Progenitor cell of endocrine pancreas (in vitro differentiated cells): ENCODE data around the gene COL6A3. TPM values are rescaled to one million over a fixed set of nuclear protein-coding genes. Genes with fewer than 3 reads are reported as not detected.

Experiments used
- DNase-seq: peaks from one replicate; pipeline ENCODE4 v3.0.0; 2021; ENCODE audit warnings: low spot score; ENCODE audit not compliant: unreplicated experiment
- H3K27ac Mint-ChIP-seq: 2 replicates; pipeline ENCODE4 v1.8.0; 2021; ENCODE audit warnings: mild to moderate bottlenecking, moderate library complexity, mixed read lengths
- H3K27me3 Mint-ChIP-seq: 2 replicates; pipeline ENCODE4 v1.8.0; 2021; ENCODE audit warnings: mixed read lengths
- H3K36me3 Mint-ChIP-seq: 2 replicates; pipeline ENCODE4 v1.8.0; 2022; ENCODE audit warnings: mixed read lengths; ENCODE audit not compliant: insufficient read depth
- H3K4me1 Mint-ChIP-seq: 2 replicates; pipeline ENCODE4 v1.8.0; 2021; ENCODE audit warnings: low read depth, mixed read lengths
- H3K4me3 Mint-ChIP-seq: 2 replicates; pipeline ENCODE4 v1.8.0; 2021; ENCODE audit warnings: low read depth, mild to moderate bottlenecking, moderate library complexity, mixed read lengths
- H3K9me3 Mint-ChIP-seq: 2 replicates; pipeline ENCODE4 v1.8.0; 2021; ENCODE audit warnings: low read depth, mixed read lengths
- CTCF ChIP-seq: fragments of 200-600 bp; sonication (generic); IDR thresholded peaks from one replicate; pipeline ENCODE4 v1.5.0; 2021; ENCODE audit warnings: antibody characterized with exemption, mild to moderate bottlenecking; ENCODE audit not compliant: unreplicated experiment
- total RNA-seq: library from RNA; stranded (reverse); gene quantifications from 2 replicates; pipeline ENCODE4 v1.2.1, GENCODE V29; 2021

COL6A3 gene
- total RNA-seq, 1 donor from 2014 or later, result 1.0 TPM

GRCh38 chr2:237341872-237342271, 72.1 kb downstream of the COL6A3 start:
- H3K4me1 Mint-ChIP-seq, result no peaks in the 10 kb centered on the region
- no peak overlapping the region for H3K27ac Mint-ChIP-seq
- TF ChIP-seq CTCF, result no peak
- no peak overlapping the region for H3K4me3 Mint-ChIP-seq
- H3K9me3 Mint-ChIP-seq, result no peaks in the 10 kb centered on the region
- peaks cover 18% of the 10 kb centered on the region for H3K27me3 Mint-ChIP-seq
- H3K36me3 Mint-ChIP-seq, result no peaks in the 10 kb centered on the region
- DNase-seq, result no peak

GRCh38 chr2:237337586-237337985, 76.4 kb downstream of the COL6A3 start:
- no peak overlapping the region for H3K27ac Mint-ChIP-seq
- H3K4me1 Mint-ChIP-seq, result no peaks in the 10 kb centered on the region
- peaks cover 5% of the 10 kb centered on the region for H3K27me3 Mint-ChIP-seq
- no peak overlapping the region for H3K4me3 Mint-ChIP-seq
- H3K36me3 Mint-ChIP-seq, result no peaks in the 10 kb centered on the region
- no peaks in the 10 kb centered on the region for H3K9me3 Mint-ChIP-seq
- TF ChIP-seq CTCF, result no peak
- DNase-seq, result no peak

GRCh38 chr2:237336131-237336530, 77.8 kb downstream of the COL6A3 start:
- H3K27me3 Mint-ChIP-seq, result peaks cover 5% of the 10 kb centered on the region
- no peak overlapping the region for H3K27ac Mint-ChIP-seq
- no peaks in the 10 kb centered on the region for H3K36me3 Mint-ChIP-seq
- no peak overlapping the region for H3K4me3 Mint-ChIP-seq
- no peaks in the 10 kb centered on the region for H3K9me3 Mint-ChIP-seq
- no peak for DNase-seq
- TF ChIP-seq CTCF, result no peak
- H3K4me1 Mint-ChIP-seq, result peaks cover 3% of the 10 kb centered on the region

GRCh38 chr2:237333748-237334147, 80.2 kb downstream of the COL6A3 start:
- peaks cover 5% of the 10 kb centered on the region for H3K27me3 Mint-ChIP-seq
- peaks cover 3% of the 10 kb centered on the region for H3K4me1 Mint-ChIP-seq
- no peaks in the 10 kb centered on the region for H3K9me3 Mint-ChIP-seq
- no peak overlapping the region for H3K4me3 Mint-ChIP-seq
- H3K27ac Mint-ChIP-seq, result no peak overlapping the region
- TF ChIP-seq CTCF, result no peak
- H3K36me3 Mint-ChIP-seq, result no peaks in the 10 kb centered on the region
- DNase-seq, result no peak

- no peaks in the 10 kb centered on the region for H3K9me3 Mint-ChIP-seq
Observed at GRCh38 chr2:237330541-237330940, 83.4 kb downstream of the COL6A3 start.

More at GRCh38 chr2:237330541-237330940, 83.4 kb downstream of the COL6A3 start:
- no peaks in the 10 kb centered on the region for H3K36me3 Mint-ChIP-seq
- no peak overlapping the region for H3K27ac Mint-ChIP-seq
- H3K27me3 Mint-ChIP-seq, result peaks cover 14% of the 10 kb centered on the region
- H3K4me3 Mint-ChIP-seq, result no peak overlapping the region
- peaks cover 3% of the 10 kb centered on the region for H3K4me1 Mint-ChIP-seq
- DNase-seq, result no peak
- TF ChIP-seq CTCF, result no peak
